A549 treated with DMSO at 1 μM for 4 hours (cell line): ENCODE data around the gene CBLN4. TPM values are rescaled to one million over a fixed set of nuclear protein-coding genes. Genes with fewer than 3 reads are reported as not detected.

Experiments
- total RNA-seq: library from RNA; stranded (reverse); fragments of 200-300 nt; extraction: Qiagen RNA extraction; gene quantifications from 5 replicates; pipeline ENCODE4 v1.2.3, GENCODE V29; 2022; ENCODE audit warnings: low read depth

CBLN4 gene
- total RNA-seq = not detected in 5 replicates

GRCh38 chr20:56005389-56005715, at the start of gene CBLN4:
Gene CBLN4 (minus strand): TSS chr20:56005519. CDS start chr20:56004171, 1,348 bp downstream.

Other genes with a start within 250 kb of the CBLN4 start
- not detected in 5 replicates for gene MC3R, start 243.2 kb upstream of the CBLN4 start, total RNA-seq